Psoas muscle (tissue), 8 donors: Measurements from ENCODE around the gene PTPRA. TPM values are rescaled to one million over a fixed set of nuclear protein-coding genes. Genes with fewer than 3 reads are reported as not detected.

ENCODE experiments used
- ATAC-seq, 4 donors: fragments of 200-7000 bp; cut with Tn5 transposase; one replicate each; pipeline ENCODE4 v1.9.1; 2020; ENCODE audit warnings: moderate library complexity in 3 of 4, mild to moderate bottlenecking in 2 of 4
- DNase-seq, 2 donors: peaks; one replicate each; pipeline ENCODE4 v3.0.0-alpha.2; 2020
- H3K27ac ChIP-seq: fragments of 200-600 bp; one replicate; pipeline ENCODE4 v1.8.0; 2022
- H3K27me3 ChIP-seq, 3 donors: fragments of 200-600 bp in 1 of 3; one replicate each; pipeline versions ENCODE4 v1.6.1 to v1.8.0; 2013 to 2022; ENCODE audit warnings: low read length in 2 of 3, mild to moderate bottlenecking in 2 of 3, moderate library complexity in 1 of 3; ENCODE audit not compliant: insufficient read depth in 3 of 3
- H3K36me3 ChIP-seq, 2 donors: fragments of 200-600 bp in 1 of 2; one replicate each; pipeline versions ENCODE4 v1.6.1 to v1.8.0; 2013 to 2022; ENCODE audit warnings: low read depth in 1 of 2, mild to moderate bottlenecking in 1 of 2, moderate library complexity in 1 of 2; ENCODE audit not compliant: insufficient read depth in 1 of 2
- H3K4me1 ChIP-seq: fragments of 200-600 bp; one replicate; pipeline ENCODE4 v1.8.0; 2022
- H3K4me3 ChIP-seq: fragments of 200-600 bp; one replicate; pipeline ENCODE4 v1.8.0; 2022; ENCODE audit warnings: mild to moderate bottlenecking
- H3K9me3 ChIP-seq: fragments of 200-600 bp; one replicate; pipeline ENCODE4 v1.8.0; 2022
- CTCF ChIP-seq: fragments of 200-600 bp; IDR thresholded peaks from one replicate; pipeline ENCODE4 v1.8.0; 2022; ENCODE audit warnings: antibody characterized with exemption
- WGBS, 3 donors: extraction: QIAGEN DNeasy Blood & Tissue Kit; methylation state at CpG; one replicate each; pipeline versions ENCODE4 v1.1.6 to v1.1.7; 2013; 5-methylcytosine and 5-hydroxymethylcytosine counted together
- intact Hi-C, 2 donors: fragments of 100-400 bp; cut with DNase I; formaldehyde crosslinking; loops; one replicate each; pipeline versions ENCODE4 v1.11.0 to v1.14.2; 2022
- polyA plus RNA-seq, 3 donors: library from polyadenylated mRNA; stranded (reverse); fragments of 200-250 nt; gene quantifications; one replicate each; pipeline ENCODE4 v1.2.3, GENCODE V29; 2013
- total RNA-seq, 4 donors: library from RNA; stranded (reverse); fragmentation: NEBNext Ultra II Directional in 2 of 4; extraction: Animal tissue kit (Norgen Biotek cat#: 25700) in 2 of 4; gene quantifications; one replicate each; pipeline versions ENCODE4 v1.2.1 to v1.2.4, GENCODE V29; 2021 to 2023
- donor health status: healthy with polysubstance abuse.
- donor health status: DM: no; HTN: no; CAD: no; lungs with moderate emphysema.
- donor health status: Bipolar disorder and iron deficiency.
- donor health status: healthy.
- donor health status: DM: yes; HTN: yes; CAD: no.
- donor health status: DM: no; HTN: no; CAD: no.
- donor health status: DM: no; HTN: no; CAD: no.
- donor health status: DM: yes; HTN: yes; CAD: no.

Gene PTPRA
- total and polyA plus RNA-seq, 7 donors = 7.6 to 19.9 (median 15.0) TPM

GRCh38 chr20:3082955-3083952 lies 210.0 kb downstream of the PTPRA start:
- DNase-seq (no peak), ATAC-seq (no peak)
- no peaks in the 10 kb centered on the region for H3K36me3 ChIP-seq
- 18 to 30% (median 25%) methylated on average over 51 to 76 of the region's 76 CpGs for WGBS, 3 donors
- peak overlapping the region; percentile 41 for H3K4me3 ChIP-seq
- H3K4me1 ChIP-seq = peaks cover 8% of the 10 kb centered on the region
- peaks cover 0 to 37% (median 21%) of the 10 kb centered on the region in 3 donors for H3K27me3 ChIP-seq
- H3K27ac ChIP-seq = no peak overlapping the region
- TF ChIP-seq CTCF = no peak
- intact Hi-C loops = no loop called here
- no peaks in the 10 kb centered on the region for H3K9me3 ChIP-seq

GRCh38 chr20:3084283-3084985 lies 211.2 kb downstream of the PTPRA start, which contains the start of gene AVP:
Gene AVP, minus strand, starts transcription at chr20:3084724. Its CDS starts 50 bp downstream, at chr20:3084674.
- intact Hi-C loops = no loop called here
- H3K27ac ChIP-seq = no peak within 1 kb of the TSS
- TF ChIP-seq CTCF = no peak
- WGBS, 3 donors = 84 to 91% (median 88%) methylated on average over 28 of the region's 28 CpGs
- DNase-seq (no peak), ATAC-seq (no peak)
- H3K4me1 ChIP-seq = peaks cover 8% of the 10 kb centered on the region
- H3K36me3 ChIP-seq = no peaks in the 10 kb centered on the region
- peaks cover 0 to 37% (median 21%) of the 10 kb centered on the region in 3 donors for H3K27me3 ChIP-seq
- no peak within 1 kb of the TSS for H3K4me3 ChIP-seq
- H3K9me3 ChIP-seq = no peaks in the 10 kb centered on the region

- no peak overlapping the region for H3K4me3 ChIP-seq
- intact Hi-C loops = no loop called here
- no peaks in the 10 kb centered on the region for H3K36me3 ChIP-seq
- DNase-seq (no peak), ATAC-seq (no peak)
- no peaks in the 10 kb centered on the region for H3K9me3 ChIP-seq
- H3K4me1 ChIP-seq = peaks cover 8% of the 10 kb centered on the region
- H3K27ac ChIP-seq = no peak overlapping the region
- no peak for TF ChIP-seq CTCF
- H3K27me3 ChIP-seq = peaks cover 0 to 41% (median 21%) of the 10 kb centered on the region in 3 donors
- 83 to 86% (median 86%) methylated on average over 7 of the region's 7 CpGs for WGBS, 3 donors
These were observed 211.7 kb downstream of the PTPRA start for GRCh38 chr20:3084986-3085360.

GRCh38 chr20:3085571-3086072 lies 212.3 kb downstream of the PTPRA start:
- 92 to 96% (median 94%) methylated on average over 7 to 8 of the region's 8 CpGs for WGBS, 3 donors
- no peaks in the 10 kb centered on the region for H3K9me3 ChIP-seq
- no peaks in the 10 kb centered on the region for H3K36me3 ChIP-seq
- no peak overlapping the region for H3K27ac ChIP-seq
- peaks cover 0 to 47% (median 21%) of the 10 kb centered on the region in 3 donors for H3K27me3 ChIP-seq
- DNase-seq = no peak
- H3K4me1 ChIP-seq = peaks cover 4% of the 10 kb centered on the region
- no peak for TF ChIP-seq CTCF
- intact Hi-C loops = no loop called here
- ATAC-seq = no peak
- no peak overlapping the region for H3K4me3 ChIP-seq
